Stimulated activated CD8-positive, alpha-beta memory T cell treated with anti-CD3 and anti-CD28 coated beads, Interleukin-7, amount 100 ng/mL, for 24 hours (primary cell): ENCODE data around the gene ZNF878.
"Not testable (repeated sequence)": the region's sequence is repeated elsewhere in the genome, so short reads cannot be mapped to it uniquely, and the experiment has no call there.

Experiments
- DNase-seq: peaks from one replicate; pipeline ENCODE4 v3.0.0-alpha.2; 2020; ENCODE audit warnings: low read depth

The ZNF878 gene

DNA sequence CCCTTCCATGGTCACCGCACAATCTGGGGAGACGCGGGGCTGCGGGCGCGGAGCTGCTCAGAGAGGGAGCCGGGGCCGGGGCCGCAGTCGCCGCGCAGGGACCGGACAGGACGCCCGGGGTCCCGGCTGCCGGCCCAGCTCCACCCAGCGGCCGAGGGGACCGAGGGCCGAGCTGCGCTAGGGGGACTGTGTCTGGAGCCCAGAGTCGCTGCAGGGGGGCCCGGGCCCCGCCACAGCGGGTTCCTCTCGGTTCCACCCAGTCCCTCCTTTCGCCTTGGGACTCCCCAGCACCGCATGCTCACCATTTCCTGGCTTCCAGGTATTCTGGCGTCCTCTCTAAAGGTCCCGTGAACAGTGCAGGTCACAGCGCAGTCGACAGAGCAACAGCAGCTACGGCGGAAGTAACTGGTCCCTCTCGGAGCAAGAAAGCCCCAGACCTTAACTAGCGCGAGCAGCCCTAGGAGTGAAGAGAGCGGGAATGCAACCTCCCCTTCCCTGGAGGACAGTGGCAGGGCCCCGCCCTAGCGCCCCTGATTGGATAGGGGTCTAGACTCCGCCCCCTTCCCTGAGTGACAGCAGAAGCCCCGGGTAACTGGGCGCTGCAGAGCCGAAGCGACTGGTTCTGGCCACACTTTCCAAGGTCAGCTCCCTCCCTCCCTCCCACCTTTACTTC, at the start of gene ZNF878:
TSS of gene ZNF878 (minus strand) at position 465 of the 673 bp plus-strand sequence. CDS start at position 305, 160 bp downstream.
- DNase-seq: peak; percentile 50

DNA sequence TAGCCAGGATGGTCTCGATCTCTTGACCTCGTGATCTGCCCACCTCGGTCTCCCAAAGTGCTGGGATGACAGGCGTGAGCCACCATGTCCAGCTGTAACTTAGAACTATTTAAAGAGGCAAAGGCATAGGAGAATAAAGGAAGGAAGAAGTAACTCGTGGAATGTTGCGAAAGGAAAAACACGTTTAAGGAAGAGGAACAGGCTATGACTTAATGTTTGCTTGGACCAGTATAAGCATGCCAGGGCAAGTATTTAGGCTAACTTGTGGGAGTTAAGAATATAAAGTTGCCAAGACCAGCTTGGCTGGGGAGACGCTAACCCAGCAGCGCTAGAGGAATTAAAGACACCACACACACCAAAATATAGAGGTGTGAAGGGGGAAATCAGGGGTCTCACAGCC, 45.3 kb upstream of the ZNF878 start:
- DNase-seq: no peak

DNA sequence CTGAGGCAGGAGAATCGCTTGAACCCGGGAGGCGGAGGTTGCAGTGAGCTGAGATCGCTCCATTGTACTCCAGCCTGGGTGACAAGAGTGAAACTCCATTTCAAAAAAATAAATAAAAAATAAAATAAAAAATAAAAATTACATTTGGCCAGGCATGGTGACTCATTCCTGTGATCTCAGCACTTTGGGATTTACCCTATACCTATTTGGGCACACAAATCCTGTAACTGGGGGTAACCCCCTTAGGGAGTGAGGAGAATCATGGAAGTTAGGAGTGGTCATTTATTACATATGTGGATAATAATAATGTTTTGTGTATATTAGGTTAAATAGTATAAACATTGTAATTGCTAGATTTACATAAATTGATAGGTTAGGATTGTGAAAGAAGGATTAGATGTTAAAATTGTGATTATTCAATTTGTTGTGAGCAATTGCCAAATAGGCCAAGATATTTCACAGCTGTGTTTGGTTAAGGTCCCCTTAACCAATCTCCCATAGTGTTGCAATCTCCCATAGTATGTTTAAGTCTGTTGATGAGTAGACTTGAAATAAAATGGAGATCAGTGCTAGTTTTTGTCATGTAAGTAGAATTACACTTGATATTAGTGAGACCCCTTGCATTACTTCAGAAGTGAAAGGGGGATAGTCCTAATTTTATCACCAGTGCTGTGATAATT, 42.5 kb upstream of the ZNF878 start:
- DNase-seq: no peak

- no peak for DNase-seq
These were observed 41.0 kb upstream of the ZNF878 start for GRCh38 chr19:12093777-12094176.

GRCh38 chr19:12092956-12093355, 40.2 kb upstream of the ZNF878 start:
- DNase-seq: no peak

- DNase-seq: peak; percentile 42
These were observed 39.5 kb upstream of the ZNF878 start for GRCh38 chr19:12092065-12092867.

- peak; percentile 39 for DNase-seq
These were observed 38.0 kb upstream of the ZNF878 start for GRCh38 chr19:12090807-12091206.

GRCh38 chr19:12085074-12085818, 32.5 kb upstream of the ZNF878 start:
- DNase-seq: no peak

DNA sequence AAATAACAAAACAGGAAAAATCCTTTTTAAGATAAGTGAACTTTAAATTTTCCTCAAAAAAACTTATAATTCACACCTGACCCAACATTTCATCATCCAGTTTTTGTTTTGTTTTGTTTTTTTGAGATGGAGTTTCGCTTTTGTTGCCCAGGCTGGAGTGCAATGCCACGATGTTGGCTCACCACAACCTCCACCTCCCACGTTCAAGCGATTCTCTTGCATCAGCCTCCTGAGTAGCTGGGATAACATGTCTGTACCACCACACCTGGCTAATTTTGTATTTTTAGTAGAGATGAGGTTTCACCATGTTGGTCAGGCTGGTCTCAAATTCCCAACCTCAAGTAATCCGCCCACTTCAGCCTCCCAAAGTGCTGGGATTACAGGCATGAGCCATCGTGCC, 30.6 kb upstream of the ZNF878 start:
- DNase-seq: not testable (repeated sequence)

DNA sequence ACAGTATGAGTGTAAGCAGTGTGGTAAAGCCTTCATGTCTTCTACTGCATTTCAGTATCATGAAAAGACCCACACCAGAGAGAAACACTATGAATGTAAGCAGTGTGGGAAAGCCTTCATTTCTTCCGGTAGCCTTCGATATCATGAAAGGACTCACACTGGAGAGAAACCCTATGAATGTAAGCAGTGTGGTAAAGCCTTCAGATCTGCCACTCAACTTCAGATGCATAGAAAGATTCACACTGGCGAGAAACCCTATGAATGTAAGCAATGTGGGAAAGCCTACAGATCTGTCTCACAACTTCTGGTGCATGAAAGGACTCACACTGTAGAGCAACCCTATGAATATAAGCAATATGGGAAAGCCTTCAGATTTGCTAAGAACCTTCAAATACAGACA, 24.6 kb upstream of the ZNF878 start:
- DNase-seq: no peak

GRCh38 chr19:12076331-12076730, 23.6 kb upstream of the ZNF878 start:
- DNase-seq: not testable (repeated sequence)

- DNase-seq: no peak
These were observed 22.9 kb upstream of the ZNF878 start for GRCh38 chr19:12075538-12076139.

DNA sequence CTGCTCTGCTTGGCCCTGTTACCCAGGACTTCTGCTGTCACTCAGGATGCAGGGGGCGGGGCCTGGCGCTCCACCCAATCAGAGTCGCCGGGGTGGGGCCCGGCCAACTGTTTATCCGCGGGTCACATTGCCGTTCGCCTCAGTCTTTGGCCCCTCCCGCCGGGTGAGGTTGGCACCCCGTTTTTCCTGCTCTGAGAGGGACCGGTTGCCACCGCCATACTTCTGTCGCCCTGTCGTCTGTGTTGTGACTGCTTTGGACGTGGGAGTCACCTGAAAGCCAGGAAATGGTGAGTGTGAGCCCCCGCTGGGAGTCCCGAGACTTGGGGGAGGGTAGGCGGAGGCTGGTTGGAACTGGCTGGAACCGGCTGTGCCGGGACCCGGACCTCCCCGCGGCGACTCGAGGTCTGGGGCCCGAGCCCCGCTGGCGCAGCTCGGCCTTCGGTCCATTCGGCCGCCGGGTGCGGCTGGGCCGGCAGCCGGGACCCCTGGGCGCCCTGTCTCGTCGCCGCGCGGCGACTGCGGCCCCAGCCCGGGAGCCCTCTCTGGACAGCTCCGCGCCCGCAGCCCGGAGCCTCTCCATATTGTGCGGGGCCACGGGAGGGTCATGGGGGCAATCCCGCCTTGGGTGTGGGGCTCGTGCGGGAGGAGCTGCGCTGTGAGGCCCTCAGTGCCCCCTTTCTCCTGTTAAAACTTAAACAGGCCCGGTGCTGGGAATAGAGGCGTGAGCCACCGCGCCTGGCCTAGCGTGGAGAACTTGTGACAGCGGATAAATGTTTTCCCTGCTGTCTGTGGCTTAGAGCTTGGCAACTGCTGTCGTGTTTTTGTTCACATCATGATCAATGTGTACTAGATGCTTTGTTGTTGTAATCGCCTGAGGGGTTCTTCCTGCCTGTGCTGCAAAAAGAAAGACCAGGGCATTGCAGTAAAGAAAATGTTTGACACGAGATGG, 12.1 kb upstream of the ZNF878 start, which contains the start of gene ZNF844:
TSS of gene ZNF844 (plus strand) at position 142 of the 949 bp plus-strand sequence. CDS start at position 285, 143 bp downstream.
- peak; percentile 55 for DNase-seq

- DNase-seq: no peak
These were observed 3.0 kb upstream of the ZNF878 start for GRCh38 chr19:12055784-12056183.

GRCh38 chr19:12052091-12052496, 667 bp downstream of the ZNF878 start:
- DNase-seq: no peak

DNA sequence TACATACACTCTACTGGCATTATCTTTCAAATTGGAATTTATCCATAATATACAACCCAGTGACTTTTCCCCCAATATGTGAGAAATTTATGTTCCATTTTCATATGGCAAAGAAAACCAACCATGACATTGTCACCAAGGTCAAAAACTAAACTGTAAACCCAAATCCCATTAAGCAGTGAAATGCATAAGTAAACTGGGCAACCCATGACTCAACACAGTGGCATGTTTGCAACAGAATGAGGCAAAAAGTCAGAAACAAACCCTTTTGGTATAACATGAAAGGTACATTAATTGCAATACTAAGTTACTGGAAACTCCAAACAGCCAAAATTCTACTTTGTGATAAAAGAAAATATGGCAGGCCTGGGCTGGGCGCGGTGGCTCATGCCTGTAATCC, 4.9 kb downstream of the ZNF878 start:
- no peak for DNase-seq

GRCh38 chr19:12043752-12044422, 8.9 kb downstream of the ZNF878 start:
- DNase-seq: no peak

GRCh38 chr19:12042893-12043292, 9.9 kb downstream of the ZNF878 start:
- DNase-seq: no peak

DNA sequence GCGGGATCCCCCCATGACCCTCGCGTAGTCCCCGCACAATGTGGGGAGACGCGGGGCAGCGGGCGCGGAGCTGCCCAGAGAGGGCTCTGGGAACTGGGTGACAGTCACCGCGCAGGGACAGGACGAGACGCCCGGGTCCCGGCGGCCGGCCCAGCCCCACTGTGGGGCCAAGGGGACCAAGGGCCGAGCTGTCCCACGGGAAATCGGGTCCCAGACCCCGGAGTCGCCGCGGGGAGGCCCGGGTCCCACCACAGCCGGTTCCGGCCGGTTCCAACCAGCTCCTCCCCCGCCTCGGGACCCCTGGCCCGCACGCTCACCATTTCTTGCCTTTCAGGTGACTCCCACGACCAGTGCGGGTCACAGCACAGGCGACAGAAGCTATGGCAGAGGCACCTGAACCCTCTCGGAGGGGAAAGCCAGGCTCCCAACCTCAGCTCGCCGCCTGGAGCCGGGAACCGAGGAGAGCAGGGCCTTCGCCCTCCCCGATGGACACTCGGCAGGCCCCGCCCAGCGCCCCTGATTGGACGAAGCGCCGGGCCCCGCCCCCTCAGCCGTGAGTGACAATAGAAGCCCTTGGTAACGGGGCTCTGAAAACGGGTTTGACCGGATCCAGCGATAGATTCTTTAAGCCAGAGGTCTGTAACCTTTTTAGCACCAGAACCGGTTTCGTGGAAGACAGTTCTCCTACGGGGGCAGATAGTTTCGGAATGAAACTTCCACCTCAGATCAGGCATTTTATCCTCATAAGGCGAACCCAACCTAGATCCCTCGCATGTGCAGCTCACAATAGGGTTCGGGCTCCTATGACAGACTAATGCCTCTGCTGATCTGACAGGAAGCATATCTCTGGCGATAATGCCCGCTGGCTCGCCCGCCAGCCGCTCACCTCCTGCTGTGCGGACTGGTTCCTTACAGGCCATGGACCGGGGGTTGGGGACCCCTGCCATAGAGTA, 17.3 kb downstream of the ZNF878 start, which contains the start of gene ZNF433:
TSS of gene ZNF433 (minus strand) at position 460 of the 953 bp plus-strand sequence. CDS start at position 320, 140 bp downstream.
- DNase-seq: peak; percentile 61
